Activated CD4-positive, CD25-positive, alpha-beta regulatory T cell treated with anti-CD3 and anti-CD28 coated beads, Interleukin-2, amount 50 U/mL, for 24 hours (primary cell): ENCODE data around the gene MC3R.

Source experiments
- ATAC-seq, 2 donors: fragments of 150-1000 bp; cut with Tn5 transposase; one replicate each; pipeline ENCODE4 v1.10.0; 2021; ENCODE audit warnings: mild to moderate bottlenecking in 1 of 2, moderate library complexity in 1 of 2

The MC3R gene

GRCh38 chr20:56257604-56258003 lies 9.1 kb downstream of the MC3R start:
- ATAC-seq, result no peak

GRCh38 chr20:56259948-56260347 lies 11.4 kb downstream of the MC3R start:
- ATAC-seq, result no peak

GRCh38 chr20:56268536-56268935 lies 20.0 kb downstream of the MC3R start:
- ATAC-seq, result no peak

GRCh38 chr20:56271974-56272373 lies 23.4 kb downstream of the MC3R start:
- ATAC-seq, result no peak

- no peak for ATAC-seq
Observed at GRCh38 chr20:56273491-56273890, 25.0 kb downstream of the MC3R start.

- ATAC-seq, result no peak
Observed at GRCh38 chr20:56274156-56274555, 25.6 kb downstream of the MC3R start.

- no peak for ATAC-seq
Observed at GRCh38 chr20:56278196-56278595, 29.7 kb downstream of the MC3R start.

- no peak for ATAC-seq
Observed at GRCh38 chr20:56285496-56285895, 37.0 kb downstream of the MC3R start.

- ATAC-seq, result no peak
Observed at GRCh38 chr20:56289652-56290051, 41.1 kb downstream of the MC3R start.

- ATAC-seq, result no peak
Observed at GRCh38 chr20:56299362-56299761, 50.8 kb downstream of the MC3R start.
